DMS79 treated with DMSO at 0.1 percent for 48 hours (cell line): ENCODE measurements around the gene DNAL4.

Experiments
- DNase-seq: peaks from one replicate; lab custom pipeline; 2025; lab: John Stamatoyannopoulos, UW

Gene DNAL4

GRCh38 chr22:38758276-38758945 lies 35.5 kb downstream of the DNAL4 start:
- DNase-seq, result no peak

- DNase-seq, result no peak
Observed at GRCh38 chr22:38757464-38757757, 36.5 kb downstream of the DNAL4 start.

GRCh38 chr22:38756711-38757463 lies 37.1 kb downstream of the DNAL4 start:
- peak; percentile 19 for DNase-seq

GRCh38 chr22:38755911-38756532 lies 37.9 kb downstream of the DNAL4 start, which contains the start of gene SUN2:
TSS of gene SUN2 (minus strand) at chr22:38755998. CDS start at chr22:38752628, 3,370 bp downstream.
- peak; percentile 35 for DNase-seq

- DNase-seq, result no peak
Observed at GRCh38 chr22:38755155-38755910, 38.6 kb downstream of the DNAL4 start.

GRCh38 chr22:38754751-38755154 lies 39.2 kb downstream of the DNAL4 start:
- no peak for DNase-seq

- DNase-seq, result peak; percentile 31
Observed at GRCh38 chr22:38753948-38754750, 39.8 kb downstream of the DNAL4 start.

- DNase-seq, result no peak
Observed at GRCh38 chr22:38751422-38752346, 42.3 kb downstream of the DNAL4 start.

- DNase-seq, result no peak
Observed at GRCh38 chr22:38751066-38751421, 42.9 kb downstream of the DNAL4 start.

GRCh38 chr22:38750638-38751037 lies 43.3 kb downstream of the DNAL4 start:
- DNase-seq, result no peak

GRCh38 chr22:38750104-38750503 lies 43.8 kb downstream of the DNAL4 start:
- no peak for DNase-seq

- DNase-seq, result no peak
Observed at GRCh38 chr22:38748487-38749136, 45.3 kb downstream of the DNAL4 start.

- DNase-seq, result no peak
Observed at GRCh38 chr22:38745676-38746460, 48.1 kb downstream of the DNAL4 start.

GRCh38 chr22:38744981-38745380 lies 49.0 kb downstream of the DNAL4 start:
- DNase-seq, result no peak

- no peak for DNase-seq
Observed at GRCh38 chr22:38742176-38742942, 51.6 kb downstream of the DNAL4 start.

GRCh38 chr22:38741576-38741975 lies 52.4 kb downstream of the DNAL4 start:
- no peak for DNase-seq

GRCh38 chr22:38741166-38741565 lies 52.8 kb downstream of the DNAL4 start:
- DNase-seq, result no peak

- no peak for DNase-seq
Observed at GRCh38 chr22:38740754-38741153, 53.2 kb downstream of the DNAL4 start.
